Mesendoderm (in vitro differentiated cells): ENCODE results near the gene XCR1.
A peak's percentile ranks its signal among the peaks of the same experiment; 100 is the strongest.

ENCODE experiments used
- DNase-seq: peaks from one replicate; pipeline ENCODE4 v3.0.0; 2013
- H2AK5ac ChIP-seq: 2 replicates; pipeline ENCODE4 v1.6.1; 2013; ENCODE audit warnings: low read length, inconsistent platforms
- H2BK120ac ChIP-seq: 2 replicates; pipeline ENCODE4 v1.6.1; 2013; ENCODE audit warnings: low read depth, mild to moderate bottlenecking, low read length, moderate library complexity, mixed read lengths
- H2BK15ac ChIP-seq: replicated peaks from 2 replicates; pipeline ENCODE4 v1.6.1; 2013; ENCODE audit warnings: low read depth, mild to moderate bottlenecking, moderate library complexity
- H2BK5ac ChIP-seq: 2 replicates; pipeline ENCODE4 v1.6.1; 2013; ENCODE audit warnings: low read length, inconsistent platforms
- H3K18ac ChIP-seq: 2 replicates; pipeline ENCODE4 v1.6.1; 2013; ENCODE audit warnings: mild to moderate bottlenecking, low read length, mixed read lengths
- H3K23ac ChIP-seq: one replicate; pipeline ENCODE4 v1.6.1; 2013; ENCODE audit warnings: low read length
- H3K27ac ChIP-seq: 2 replicates; pipeline ENCODE4 v1.5.1; 2013; ENCODE audit warnings: low read depth, mild to moderate bottlenecking, inconsistent platforms, low read length, moderate library complexity
- H3K27me3 ChIP-seq: 2 replicates; pipeline ENCODE4 v1.6.1; 2013; ENCODE audit warnings: low read length, control low read depth, mild to moderate bottlenecking, inconsistent platforms; ENCODE audit not compliant: insufficient read depth, poor library complexity
- H3K36me3 ChIP-seq: 2 replicates; pipeline ENCODE4 v1.6.1; 2013; ENCODE audit warnings: low read length, inconsistent platforms; ENCODE audit not compliant: control insufficient read depth, insufficient read depth
- H3K4ac ChIP-seq: one replicate; pipeline ENCODE4 v1.6.1; 2013; ENCODE audit warnings: low read depth, mild to moderate bottlenecking, low read length, moderate library complexity
- H3K4me1 ChIP-seq: 2 replicates; pipeline ENCODE4 v1.6.1; 2013; ENCODE audit warnings: low read depth, low read length, inconsistent platforms; ENCODE audit not compliant: control insufficient read depth
- H3K4me2 ChIP-seq: 2 replicates; pipeline ENCODE4 v1.6.1; 2013; ENCODE audit warnings: low read length
- H3K4me3 ChIP-seq: 2 replicates; pipeline ENCODE4 v1.5.1; 2013; ENCODE audit warnings: mild to moderate bottlenecking, low read length
- H3K56ac ChIP-seq: one replicate; pipeline ENCODE4 v1.6.1; 2013; ENCODE audit warnings: low read length
- H3K79me1 ChIP-seq: 2 replicates; pipeline ENCODE4 v1.6.1; 2013; ENCODE audit warnings: low read length, inconsistent platforms
- H3K79me2 ChIP-seq: 2 replicates; pipeline ENCODE4 v1.6.1; 2013; ENCODE audit warnings: mild to moderate bottlenecking, low read length; ENCODE audit not compliant: control insufficient read depth, insufficient read depth
- H3K9ac ChIP-seq: 2 replicates; pipeline ENCODE4 v1.6.1; 2013; ENCODE audit warnings: low read length, inconsistent platforms
- H4K5ac ChIP-seq: one replicate; pipeline ENCODE4 v1.6.1; 2013; ENCODE audit warnings: low read length
- H4K8ac ChIP-seq: one replicate; pipeline ENCODE4 v1.6.1; 2013; ENCODE audit warnings: low read depth, mild to moderate bottlenecking, control low read depth, low read length, moderate library complexity
- WGBS: extraction: QIAGEN DNeasy Blood & Tissue Kit; methylation state at CpG from one replicate; pipeline ENCODE4 v1.1.7; 2013; ENCODE audit warnings: low lambda C conversion rate, missing lambda C conversion rate; ENCODE audit not compliant: insufficient coverage; ENCODE audit errors: extremely low coverage; 5-methylcytosine and 5-hydroxymethylcytosine counted together

The XCR1 gene

GRCh38 chr3:46027736-46028397 lies 584 bp upstream of the XCR1 start:
- no peak overlapping the region for H3K4me2 ChIP-seq
- no peaks in the 10 kb centered on the region for H3K4me1 ChIP-seq
- H3K23ac ChIP-seq = no peak overlapping the region
- H2AK5ac ChIP-seq = no peak overlapping the region
- H3K9ac ChIP-seq = no peak overlapping the region
- no peak overlapping the region for H2BK120ac ChIP-seq
- H2BK5ac ChIP-seq = no peak overlapping the region
- DNase-seq = peak; percentile 44
- H2BK15ac ChIP-seq = no peak overlapping the region
- H3K79me2 ChIP-seq = no peaks in the 10 kb centered on the region
- no peaks in the 10 kb centered on the region for H3K36me3 ChIP-seq
- H3K79me1 ChIP-seq = no peaks in the 10 kb centered on the region
- H3K56ac ChIP-seq = no peak overlapping the region
- H3K27me3 ChIP-seq = no peaks in the 10 kb centered on the region
- H3K18ac ChIP-seq = no peak overlapping the region
- H4K5ac ChIP-seq = no peak overlapping the region
- no peak overlapping the region for H3K4me3 ChIP-seq
- WGBS = no CpG with 5 or more reads among the region's 6 CpGs
- H3K27ac ChIP-seq = no peak overlapping the region
- H4K8ac ChIP-seq = no peak overlapping the region
- H3K4ac ChIP-seq = no peak overlapping the region

- Histone ChIP-seq H2BK5ac (no peak overlapping the region), H3K79me1 (no peaks in the 10 kb centered on the region), H3K27me3 (no peaks in the 10 kb centered on the region), H3K36me3 (no peaks in the 10 kb centered on the region), H3K23ac (no peak overlapping the region), H3K18ac (no peak overlapping the region), H3K4me2 (no peak overlapping the region), H2BK15ac (no peak overlapping the region), H2AK5ac (no peak overlapping the region), H3K4me1 (no peaks in the 10 kb centered on the region), H3K56ac (no peak overlapping the region), H4K8ac (no peak overlapping the region), H4K5ac (no peak overlapping the region), H3K27ac (no peak overlapping the region), H2BK120ac (no peak overlapping the region), H3K4ac (no peak overlapping the region), H3K4me3 (no peak overlapping the region), H3K79me2 (no peaks in the 10 kb centered on the region), H3K9ac (no peak overlapping the region)
- WGBS = no CpG with 5 or more reads among the region's 1 CpG
- DNase-seq = no peak
Measured at GRCh38 chr3:46025139-46025538, 2.1 kb downstream of the XCR1 start.

GRCh38 chr3:46024131-46024530 lies 3.2 kb downstream of the XCR1 start:
- Histone ChIP-seq H3K36me3 (no peaks in the 10 kb centered on the region), H3K79me1 (no peaks in the 10 kb centered on the region), H2BK5ac (no peak overlapping the region), H4K8ac (no peak overlapping the region), H3K56ac (no peak overlapping the region), H2BK15ac (no peak overlapping the region), H3K4me2 (no peak overlapping the region), H4K5ac (no peak overlapping the region), H3K9ac (no peak overlapping the region), H3K4me1 (no peaks in the 10 kb centered on the region), H2AK5ac (no peak overlapping the region), H3K4ac (no peak overlapping the region), H3K27ac (no peak overlapping the region), H3K18ac (no peak overlapping the region), H2BK120ac (no peak overlapping the region), H3K27me3 (no peaks in the 10 kb centered on the region), H3K4me3 (no peak overlapping the region), H3K79me2 (no peaks in the 10 kb centered on the region), H3K23ac (no peak overlapping the region)
- no peak for DNase-seq
- no CpG with 5 or more reads among the region's 3 CpGs for WGBS

- no peak overlapping the region for H2BK120ac ChIP-seq
- H3K4me1 ChIP-seq = no peaks in the 10 kb centered on the region
- no peak overlapping the region for H3K9ac ChIP-seq
- H2BK15ac ChIP-seq = no peak overlapping the region
- H2BK5ac ChIP-seq = no peak overlapping the region
- no peaks in the 10 kb centered on the region for H3K79me2 ChIP-seq
- H3K4me3 ChIP-seq = no peak overlapping the region
- H3K23ac ChIP-seq = no peak overlapping the region
- DNase-seq = no peak
- no peak overlapping the region for H4K8ac ChIP-seq
- H3K27ac ChIP-seq = no peak overlapping the region
- H3K27me3 ChIP-seq = no peaks in the 10 kb centered on the region
- no peak overlapping the region for H2AK5ac ChIP-seq
- H3K4ac ChIP-seq = no peak overlapping the region
- H3K4me2 ChIP-seq = no peak overlapping the region
- WGBS = no CpG with 5 or more reads among the region's 34 CpGs
- H3K36me3 ChIP-seq = no peaks in the 10 kb centered on the region
- H4K5ac ChIP-seq = no peak overlapping the region
- H3K18ac ChIP-seq = no peak overlapping the region
- H3K79me1 ChIP-seq = no peaks in the 10 kb centered on the region
- no peak overlapping the region for H3K56ac ChIP-seq
Measured at GRCh38 chr3:46022909-46023785, 4.1 kb downstream of the XCR1 start.

- Histone ChIP-seq H2BK15ac (no peak overlapping the region), H2AK5ac (no peak overlapping the region), H3K27ac (no peak overlapping the region), H3K4me3 (no peak overlapping the region), H3K18ac (no peak overlapping the region), H3K79me1 (no peaks in the 10 kb centered on the region), H3K4me2 (no peak overlapping the region), H2BK5ac (no peak overlapping the region), H4K8ac (no peak overlapping the region), H3K79me2 (no peaks in the 10 kb centered on the region), H2BK120ac (no peak overlapping the region), H3K9ac (no peak overlapping the region), H4K5ac (no peak overlapping the region), H3K4ac (no peak overlapping the region), H3K23ac (no peak overlapping the region), H3K56ac (no peak overlapping the region), H3K36me3 (no peaks in the 10 kb centered on the region), H3K4me1 (no peaks in the 10 kb centered on the region), H3K27me3 (no peaks in the 10 kb centered on the region)
- DNase-seq = no peak
- WGBS = no CpG with 5 or more reads among the region's 8 CpGs
Measured at GRCh38 chr3:46021516-46021915, 5.8 kb downstream of the XCR1 start.
